HepG2 (cell line): ENCODE measurements around the gene CNDP1. TPM values are rescaled to one million over a fixed set of nuclear protein-coding genes. Genes with fewer than 3 reads are reported as not detected.

ENCODE experiments used
- MAZ ChIP-seq, 2 experiments: sonication (generic) in 1 of 2; formaldehyde crosslinking in 1 of 2; IDR thresholded peaks; 2 replicates each; pipeline versions ENCODE4 v1.5.0 to v1.6.1; 2012 to 2020; ENCODE audit warnings: low read depth in 2 of 2, mild to moderate bottlenecking in 2 of 2, borderline replicate concordance in 1 of 2, improper control_type of control experiment in 1 of 2, low read length in 1 of 2, missing genetic modification reagents in 1 of 2, moderate library complexity in 1 of 2
- PHF20 ChIP-seq: sonication (generic); formaldehyde crosslinking; IDR thresholded peaks from 2 replicates; pipeline ENCODE4 v1.5.0; 2020; ENCODE audit warnings: mild to moderate bottlenecking, missing genetic modification reagents
- TOE1 ChIP-seq: sonication (generic); formaldehyde crosslinking; IDR thresholded peaks from 2 replicates; pipeline ENCODE4 v1.4.0; 2020; ENCODE audit warnings: mild to moderate bottlenecking, missing genetic modification reagents
- ZFX ChIP-seq: sonication (generic); formaldehyde crosslinking; IDR thresholded peaks from 2 replicates; pipeline ENCODE4 v1.4.0; 2020; ENCODE audit warnings: mild to moderate bottlenecking, low read depth, missing genetic modification reagents, moderate library complexity
- ZNF496 ChIP-seq: sonication (generic); formaldehyde crosslinking; IDR thresholded peaks from 2 replicates; pipeline ENCODE4 v1.8.1; 2023; ENCODE audit warnings: mild to moderate bottlenecking, moderate library complexity, missing genetic modification reagents; ENCODE audit not compliant: insufficient replicate concordance
- ZSCAN31 ChIP-seq: sonication (generic); formaldehyde crosslinking; IDR thresholded peaks from 2 replicates; pipeline ENCODE4 v1.5.0; 2020; ENCODE audit warnings: low read depth, mild to moderate bottlenecking, missing genetic modification reagents
- polyA plus RNA-seq, 8 experiments: library from polyadenylated mRNA; depleted of rRNA in 3 of 8; stranded (reverse) in 7 of 8; unstranded in 1 of 8; fragments of >200 nt; fragmentation: Illumina TruSeq in 4 of 8; extraction: Trizol in 4 of 8; gene quantifications; 2 replicates each; pipeline versions ENCODE4 v1.2.1 to v1.2.3, GENCODE V29; 2011 to 2016; ENCODE audit warnings: low read depth in 4 of 8, missing spikeins in 1 of 8, mixed read lengths in 1 of 8; ENCODE audit not compliant: insufficient read depth in 1 of 8
- total RNA-seq, 5 experiments: library from RNA; depleted of rRNA; stranded (reverse); fragments of >200 nt; fragmentation: Illumina TruSeq; extraction: Trizol; gene quantifications; 2 replicates each; pipeline ENCODE4 v1.2.3, GENCODE V29; 2016; ENCODE audit warnings: low read depth in 1 of 5
- TF ChIP-seq, protein P1 (sequence below): sonication (generic); formaldehyde crosslinking; IDR thresholded peaks from 2 replicates; pipeline ENCODE4 v1.8.0; 2022; ENCODE audit warnings: low read depth, missing genetic modification reagents
- TF ChIP-seq, protein P2 (sequence below): sonication (generic); formaldehyde crosslinking; IDR thresholded peaks from 2 replicates; pipeline ENCODE4 v1.9.0; 2021; ENCODE audit warnings: missing genetic modification reagents, borderline replicate concordance
- TF ChIP-seq, protein P3 (sequence below): sonication (generic); formaldehyde crosslinking; IDR thresholded peaks from 2 replicates; pipeline ENCODE4 v1.4.0; 2020; ENCODE audit warnings: missing genetic modification reagents
- TF ChIP-seq, protein P4 (sequence below): sonication (generic); formaldehyde crosslinking; IDR thresholded peaks from 2 replicates; pipeline ENCODE4 v1.4.0; 2020; ENCODE audit warnings: missing genetic modification reagents
- TF ChIP-seq, protein P5 (sequence below): IDR thresholded peaks from 2 replicates; pipeline ENCODE4 v1.6.1; 2016; ENCODE audit warnings: missing biosample characterization, missing genetic modification reagents, low read depth

Gene CNDP1
- total and polyA plus RNA-seq, 2 of the 13 experiments (the other 11 are each of a cell fraction or from before 2014, with no cell fraction given): 0.01 TPM; not detected in 1

DNA sequence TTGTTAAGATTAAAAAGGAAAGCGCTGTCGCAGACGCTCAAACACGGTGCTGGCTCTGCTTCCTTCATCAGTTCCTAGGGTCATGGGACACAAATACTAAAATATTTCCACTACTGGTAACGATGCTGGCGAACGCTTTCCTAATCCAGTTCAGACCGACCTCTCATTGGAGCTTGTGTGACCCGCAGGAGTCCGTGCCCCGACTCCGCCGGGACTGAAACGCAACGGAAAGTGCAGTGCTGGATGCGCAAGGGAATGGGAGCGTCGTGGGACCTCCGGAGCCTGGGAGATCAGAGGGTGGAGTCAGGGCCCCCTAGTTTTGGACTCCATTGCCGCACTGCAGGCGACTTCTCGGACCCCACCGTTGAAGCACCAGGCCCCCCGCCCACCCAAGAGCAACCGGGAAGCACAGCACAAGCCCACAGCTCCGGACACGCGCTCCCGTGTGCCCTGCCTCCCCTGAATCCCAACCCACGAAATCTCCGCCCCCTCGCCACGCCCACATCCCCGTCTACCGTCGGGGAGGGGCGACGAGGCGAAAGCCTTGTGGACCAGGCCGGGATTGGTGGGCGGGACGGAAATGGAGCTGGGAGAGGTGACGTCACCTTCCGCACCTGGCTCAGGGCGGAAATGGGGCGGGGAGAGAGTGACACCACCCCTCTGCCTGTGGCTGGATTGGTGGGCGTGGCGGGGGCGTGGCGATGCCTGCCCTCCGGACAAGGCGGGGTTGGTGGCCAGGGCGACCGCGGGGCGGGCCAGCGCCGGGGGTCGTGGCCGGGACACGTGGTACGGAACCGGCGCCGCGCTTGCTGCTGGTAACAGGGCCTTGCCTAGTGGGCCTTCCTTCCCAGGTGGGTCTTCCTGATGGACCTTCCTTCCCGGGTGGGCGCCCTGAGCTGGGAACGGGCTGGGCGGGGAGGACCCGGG is 38.5 kb upstream of the CNDP1 start, which contains the start of gene CNDP2 (continued):
- peak; percentile 64 for TF ChIP-seq MAZ (IDR thresholded peaks at IDR 0.05; ENCODE audit: borderline replicate concordance, low read depth, low read length)
- TF ChIP-seq MAZ (CRISPR knock-in tag; IDR thresholded peaks at IDR 0.05; ENCODE audit: low read depth): peak; percentile 97
- peak; percentile 77; the same call in 1 of the 2 replicates for TF ChIP-seq ZSCAN31 (CRISPR knock-in tag)
- TF ChIP-seq, protein P1, sequence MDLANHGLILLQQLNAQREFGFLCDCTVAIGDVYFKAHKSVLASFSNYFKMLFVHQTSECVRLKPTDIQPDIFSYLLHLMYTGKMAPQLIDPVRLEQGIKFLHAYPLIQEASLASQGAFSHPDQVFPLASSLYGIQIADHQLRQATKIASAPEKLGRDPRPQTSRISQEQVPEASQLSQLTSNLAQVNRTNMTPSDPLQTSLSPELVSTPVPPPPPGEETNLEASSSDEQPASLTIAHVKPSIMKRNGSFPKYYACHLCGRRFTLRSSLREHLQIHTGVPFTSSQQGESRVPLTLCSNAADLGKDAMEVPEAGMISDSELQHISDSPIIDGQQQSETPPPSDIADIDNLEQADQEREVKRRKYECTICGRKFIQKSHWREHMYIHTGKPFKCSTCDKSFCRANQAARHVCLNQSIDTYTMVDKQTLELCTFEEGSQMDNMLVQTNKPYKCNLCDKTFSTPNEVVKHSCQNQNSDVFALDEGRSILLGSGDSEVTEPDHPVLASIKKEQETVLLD (CRISPR knock-in tag): peak; percentile 10; the same call in 1 of the 2 replicates
- TF ChIP-seq, protein P2, sequence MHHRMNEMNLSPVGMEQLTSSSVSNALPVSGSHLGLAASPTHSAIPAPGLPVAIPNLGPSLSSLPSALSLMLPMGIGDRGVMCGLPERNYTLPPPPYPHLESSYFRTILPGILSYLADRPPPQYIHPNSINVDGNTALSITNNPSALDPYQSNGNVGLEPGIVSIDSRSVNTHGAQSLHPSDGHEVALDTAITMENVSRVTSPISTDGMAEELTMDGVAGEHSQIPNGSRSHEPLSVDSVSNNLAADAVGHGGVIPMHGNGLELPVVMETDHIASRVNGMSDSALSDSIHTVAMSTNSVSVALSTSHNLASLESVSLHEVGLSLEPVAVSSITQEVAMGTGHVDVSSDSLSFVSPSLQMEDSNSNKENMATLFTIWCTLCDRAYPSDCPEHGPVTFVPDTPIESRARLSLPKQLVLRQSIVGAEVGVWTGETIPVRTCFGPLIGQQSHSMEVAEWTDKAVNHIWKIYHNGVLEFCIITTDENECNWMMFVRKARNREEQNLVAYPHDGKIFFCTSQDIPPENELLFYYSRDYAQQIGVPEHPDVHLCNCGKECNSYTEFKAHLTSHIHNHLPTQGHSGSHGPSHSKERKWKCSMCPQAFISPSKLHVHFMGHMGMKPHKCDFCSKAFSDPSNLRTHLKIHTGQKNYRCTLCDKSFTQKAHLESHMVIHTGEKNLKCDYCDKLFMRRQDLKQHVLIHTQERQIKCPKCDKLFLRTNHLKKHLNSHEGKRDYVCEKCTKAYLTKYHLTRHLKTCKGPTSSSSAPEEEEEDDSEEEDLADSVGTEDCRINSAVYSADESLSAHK (CRISPR knock-in tag): 0 out of 2 replicates have a peak, but pooled peaks have one; percentile 6
- TF ChIP-seq, protein P3, sequence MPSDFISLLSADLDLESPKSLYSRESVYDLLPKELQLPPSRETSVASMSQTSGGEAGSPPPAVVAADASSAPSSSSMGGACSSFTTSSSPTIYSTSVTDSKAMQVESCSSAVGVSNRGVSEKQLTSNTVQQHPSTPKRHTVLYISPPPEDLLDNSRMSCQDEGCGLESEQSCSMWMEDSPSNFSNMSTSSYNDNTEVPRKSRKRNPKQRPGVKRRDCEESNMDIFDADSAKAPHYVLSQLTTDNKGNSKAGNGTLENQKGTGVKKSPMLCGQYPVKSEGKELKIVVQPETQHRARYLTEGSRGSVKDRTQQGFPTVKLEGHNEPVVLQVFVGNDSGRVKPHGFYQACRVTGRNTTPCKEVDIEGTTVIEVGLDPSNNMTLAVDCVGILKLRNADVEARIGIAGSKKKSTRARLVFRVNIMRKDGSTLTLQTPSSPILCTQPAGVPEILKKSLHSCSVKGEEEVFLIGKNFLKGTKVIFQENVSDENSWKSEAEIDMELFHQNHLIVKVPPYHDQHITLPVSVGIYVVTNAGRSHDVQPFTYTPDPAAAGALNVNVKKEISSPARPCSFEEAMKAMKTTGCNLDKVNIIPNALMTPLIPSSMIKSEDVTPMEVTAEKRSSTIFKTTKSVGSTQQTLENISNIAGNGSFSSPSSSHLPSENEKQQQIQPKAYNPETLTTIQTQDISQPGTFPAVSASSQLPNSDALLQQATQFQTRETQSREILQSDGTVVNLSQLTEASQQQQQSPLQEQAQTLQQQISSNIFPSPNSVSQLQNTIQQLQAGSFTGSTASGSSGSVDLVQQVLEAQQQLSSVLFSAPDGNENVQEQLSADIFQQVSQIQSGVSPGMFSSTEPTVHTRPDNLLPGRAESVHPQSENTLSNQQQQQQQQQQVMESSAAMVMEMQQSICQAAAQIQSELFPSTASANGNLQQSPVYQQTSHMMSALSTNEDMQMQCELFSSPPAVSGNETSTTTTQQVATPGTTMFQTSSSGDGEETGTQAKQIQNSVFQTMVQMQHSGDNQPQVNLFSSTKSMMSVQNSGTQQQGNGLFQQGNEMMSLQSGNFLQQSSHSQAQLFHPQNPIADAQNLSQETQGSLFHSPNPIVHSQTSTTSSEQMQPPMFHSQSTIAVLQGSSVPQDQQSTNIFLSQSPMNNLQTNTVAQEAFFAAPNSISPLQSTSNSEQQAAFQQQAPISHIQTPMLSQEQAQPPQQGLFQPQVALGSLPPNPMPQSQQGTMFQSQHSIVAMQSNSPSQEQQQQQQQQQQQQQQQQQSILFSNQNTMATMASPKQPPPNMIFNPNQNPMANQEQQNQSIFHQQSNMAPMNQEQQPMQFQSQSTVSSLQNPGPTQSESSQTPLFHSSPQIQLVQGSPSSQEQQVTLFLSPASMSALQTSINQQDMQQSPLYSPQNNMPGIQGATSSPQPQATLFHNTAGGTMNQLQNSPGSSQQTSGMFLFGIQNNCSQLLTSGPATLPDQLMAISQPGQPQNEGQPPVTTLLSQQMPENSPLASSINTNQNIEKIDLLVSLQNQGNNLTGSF: 0 out of 2 replicates have a peak, but pooled peaks have one; percentile 48
- TF ChIP-seq, protein P4, sequence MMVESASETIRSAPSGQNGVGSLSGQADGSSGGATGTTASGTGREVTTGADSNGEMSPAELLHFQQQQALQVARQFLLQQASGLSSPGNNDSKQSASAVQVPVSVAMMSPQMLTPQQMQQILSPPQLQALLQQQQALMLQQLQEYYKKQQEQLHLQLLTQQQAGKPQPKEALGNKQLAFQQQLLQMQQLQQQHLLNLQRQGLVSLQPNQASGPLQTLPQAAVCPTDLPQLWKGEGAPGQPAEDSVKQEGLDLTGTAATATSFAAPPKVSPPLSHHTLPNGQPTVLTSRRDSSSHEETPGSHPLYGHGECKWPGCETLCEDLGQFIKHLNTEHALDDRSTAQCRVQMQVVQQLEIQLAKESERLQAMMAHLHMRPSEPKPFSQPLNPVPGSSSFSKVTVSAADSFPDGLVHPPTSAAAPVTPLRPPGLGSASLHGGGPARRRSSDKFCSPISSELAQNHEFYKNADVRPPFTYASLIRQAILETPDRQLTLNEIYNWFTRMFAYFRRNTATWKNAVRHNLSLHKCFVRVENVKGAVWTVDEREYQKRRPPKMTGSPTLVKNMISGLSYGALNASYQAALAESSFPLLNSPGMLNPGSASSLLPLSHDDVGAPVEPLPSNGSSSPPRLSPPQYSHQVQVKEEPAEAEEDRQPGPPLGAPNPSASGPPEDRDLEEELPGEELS (CRISPR knock-in tag): peak; percentile 50
- TF ChIP-seq TOE1: no peak
- no peak for TF ChIP-seq ZNF496
- TF ChIP-seq, protein P5, sequence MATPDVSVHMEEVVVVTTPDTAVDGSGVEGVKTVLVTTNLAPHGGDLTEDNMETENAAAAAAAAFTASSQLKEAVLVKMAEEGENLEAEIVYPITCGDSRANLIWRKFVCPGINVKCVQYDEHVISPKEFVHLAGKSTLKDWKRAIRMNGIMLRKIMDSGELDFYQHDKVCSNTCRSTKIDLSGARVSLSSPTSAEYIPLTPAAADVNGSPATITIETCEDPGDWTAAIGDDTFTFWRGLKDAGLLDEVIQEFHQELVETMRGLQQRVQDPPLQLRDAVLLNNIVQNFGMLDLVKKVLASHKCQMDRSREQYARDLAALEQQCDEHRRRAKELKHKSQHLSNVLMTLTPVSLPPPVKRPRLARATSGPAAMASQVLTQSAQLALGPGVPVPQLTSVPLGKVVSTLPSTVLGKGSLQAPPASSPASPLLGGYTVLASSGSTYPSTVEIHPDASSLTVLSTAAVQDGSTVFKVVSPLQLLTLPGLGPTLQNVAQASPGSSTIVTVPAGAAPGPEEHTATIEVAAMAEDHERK (CRISPR knock-in tag): no peak
- TF ChIP-seq ZFX (CRISPR knock-in tag): peak; percentile 97
- peak; percentile 77 for TF ChIP-seq PHF20 (CRISPR knock-in tag)
